ENCODE results near the gene POLR3K. TPM values are rescaled to one million over a fixed set of nuclear protein-coding genes. Genes with fewer than 3 reads are reported as not detected.
A peak's percentile ranks its signal among the peaks of the same experiment; 100 is the strongest.

POLR3K gene
- total RNA-seq, 4 donors from 2014 or later = 2.0 to 2.8 (median 2.7) TPM

DNA sequence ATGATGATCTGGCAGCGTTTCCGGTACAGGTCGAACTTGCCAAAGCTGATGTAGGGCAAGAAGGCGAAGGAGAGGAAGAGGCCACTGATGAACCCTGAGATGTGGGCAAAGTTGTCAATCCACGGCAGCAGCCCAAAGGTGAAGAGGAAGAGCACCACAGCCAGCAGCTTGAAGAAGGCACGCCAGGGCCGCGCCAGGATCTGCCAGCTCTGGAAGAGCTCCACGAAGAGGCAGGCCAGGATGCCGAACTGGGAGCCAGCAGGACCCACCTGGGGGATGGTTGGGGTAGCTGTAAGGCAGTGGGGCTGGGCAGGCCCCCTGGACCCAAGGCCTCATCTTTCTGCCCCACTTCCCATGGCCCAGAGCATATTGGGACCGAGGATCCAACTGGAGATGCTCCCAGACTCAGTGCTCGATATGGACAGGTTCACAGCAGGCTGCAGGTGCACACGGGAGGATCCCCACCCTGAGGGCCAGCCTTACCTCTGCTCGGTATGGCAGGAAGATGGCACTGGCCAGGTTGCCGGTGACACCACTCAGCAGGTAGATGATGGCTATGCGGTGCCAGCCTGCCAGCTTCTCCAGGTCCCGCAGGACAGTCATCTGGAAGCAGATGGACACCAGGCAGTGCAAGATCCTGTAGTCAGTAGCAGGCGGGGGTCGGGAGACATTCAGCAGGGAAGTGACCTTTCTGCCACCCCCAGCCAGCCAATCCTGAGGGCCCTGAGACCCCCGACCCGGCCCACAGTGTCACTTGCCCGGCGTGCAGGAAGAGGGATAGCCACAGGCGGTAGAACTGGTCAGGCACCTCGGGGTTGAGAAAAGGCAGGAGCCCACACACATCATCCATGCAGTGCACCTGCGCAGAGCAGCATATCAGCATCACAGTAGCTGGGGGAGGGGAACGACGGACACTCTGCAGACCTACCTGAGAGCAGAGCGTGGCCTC lies 5.4 kb upstream of the POLR3K start:
- Histone ChIP-seq H3K9me3 (no peaks in the 10 kb centered on the region), H3K27me3 (no peaks in the 10 kb centered on the region), H3K27ac (no peak overlapping the region), H3K36me3 (peaks cover 83% of the 10 kb centered on the region), H3K4me1 (peaks cover 9% of the 10 kb centered on the region), H3K4me3 (no peak overlapping the region)
- TF ChIP-seq, protein P1, sequence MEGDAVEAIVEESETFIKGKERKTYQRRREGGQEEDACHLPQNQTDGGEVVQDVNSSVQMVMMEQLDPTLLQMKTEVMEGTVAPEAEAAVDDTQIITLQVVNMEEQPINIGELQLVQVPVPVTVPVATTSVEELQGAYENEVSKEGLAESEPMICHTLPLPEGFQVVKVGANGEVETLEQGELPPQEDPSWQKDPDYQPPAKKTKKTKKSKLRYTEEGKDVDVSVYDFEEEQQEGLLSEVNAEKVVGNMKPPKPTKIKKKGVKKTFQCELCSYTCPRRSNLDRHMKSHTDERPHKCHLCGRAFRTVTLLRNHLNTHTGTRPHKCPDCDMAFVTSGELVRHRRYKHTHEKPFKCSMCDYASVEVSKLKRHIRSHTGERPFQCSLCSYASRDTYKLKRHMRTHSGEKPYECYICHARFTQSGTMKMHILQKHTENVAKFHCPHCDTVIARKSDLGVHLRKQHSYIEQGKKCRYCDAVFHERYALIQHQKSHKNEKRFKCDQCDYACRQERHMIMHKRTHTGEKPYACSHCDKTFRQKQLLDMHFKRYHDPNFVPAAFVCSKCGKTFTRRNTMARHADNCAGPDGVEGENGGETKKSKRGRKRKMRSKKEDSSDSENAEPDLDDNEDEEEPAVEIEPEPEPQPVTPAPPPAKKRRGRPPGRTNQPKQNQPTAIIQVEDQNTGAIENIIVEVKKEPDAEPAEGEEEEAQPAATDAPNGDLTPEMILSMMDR (IDR thresholded peaks at IDR 0.05) = no peak
- TF ChIP-seq POLR2A (IDR thresholded peaks at IDR 0.05) = no peak
- WGBS = 80% methylated on average over 19 of the region's 29 CpGs
- DNase-seq (ENCODE audit: low spot score in 2 of 2) = no peak

DNA sequence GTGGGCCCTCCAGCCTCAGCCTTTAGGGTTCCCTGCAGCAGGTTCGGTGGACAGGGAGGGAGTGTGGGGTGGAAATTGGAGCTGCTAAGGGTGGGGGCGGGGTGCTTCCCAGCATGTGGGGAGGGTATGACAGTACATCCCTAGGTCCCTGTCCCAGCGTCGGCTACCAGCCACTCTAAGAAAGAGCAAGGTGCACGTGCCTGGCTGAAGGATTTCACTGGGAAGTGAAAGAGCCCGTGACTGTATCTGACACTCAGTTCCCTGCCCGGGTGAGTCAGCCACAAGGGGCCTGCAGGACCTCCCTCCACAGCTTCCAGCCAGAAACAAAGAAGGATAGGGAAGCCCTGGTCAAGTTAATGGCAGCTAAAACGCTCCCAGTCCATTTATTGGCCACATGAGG lies 4.3 kb upstream of the POLR3K start:
- WGBS = 76% methylated on average over 8 of the region's 8 CpGs
- Histone ChIP-seq H3K27me3 (no peaks in the 10 kb centered on the region), H3K9me3 (no peaks in the 10 kb centered on the region), H3K36me3 (peaks cover 72% of the 10 kb centered on the region), H3K27ac (no peak overlapping the region), H3K4me3 (no peak overlapping the region), H3K4me1 (peaks cover 13% of the 10 kb centered on the region)
- DNase-seq (ENCODE audit: low spot score in 2 of 2) = no peak
- TF ChIP-seq POLR2A (IDR thresholded peaks at IDR 0.05) (no peak), EP300 (IDR thresholded peaks at IDR 0.05) (no peak), POLR2AphosphoS5 (IDR thresholded peaks at IDR 0.05) (no peak)
- TF ChIP-seq, protein P1 (IDR thresholded peaks at IDR 0.05) = no peak

DNA sequence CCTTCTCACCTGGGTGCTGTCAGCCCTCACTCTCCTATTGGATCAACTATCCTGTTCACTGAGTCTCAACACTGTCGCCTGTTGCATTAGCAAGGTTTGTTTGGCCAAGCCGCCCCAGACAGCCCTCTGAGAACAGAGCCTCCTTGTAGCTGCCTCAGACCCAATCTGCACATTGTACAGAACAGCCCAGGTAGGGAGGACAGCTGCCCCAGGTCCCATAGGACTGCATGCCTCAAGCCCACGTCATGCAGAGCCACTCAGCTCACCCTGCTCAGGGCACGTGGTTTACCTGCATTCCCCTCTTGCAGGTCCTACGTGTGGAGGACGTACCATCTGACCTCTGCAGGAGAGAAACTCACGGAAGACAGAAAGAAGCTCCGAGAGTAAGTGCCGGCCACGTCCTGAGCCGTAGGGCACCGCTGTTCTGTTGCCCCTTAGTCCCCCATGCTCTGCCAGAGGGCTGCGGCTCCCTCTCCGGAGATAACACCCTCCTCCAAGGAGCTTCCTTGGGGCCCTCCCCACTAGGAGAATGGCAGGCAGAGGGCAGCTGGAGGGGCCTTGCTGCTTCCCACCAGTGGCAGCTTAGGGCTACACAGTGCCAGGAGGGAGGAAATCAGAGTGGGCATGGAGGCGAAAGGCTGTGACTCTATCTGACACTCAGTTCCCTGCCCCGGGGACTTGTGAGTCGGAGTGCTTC lies 3.0 kb upstream of the POLR3K start:
- H3K27me3 ChIP-seq = no peaks in the 10 kb centered on the region
- DNase-seq (ENCODE audit: low spot score in 2 of 2) = peak in 1 of 2 donors; percentile 52
- H3K9me3 ChIP-seq = no peaks in the 10 kb centered on the region
- H3K4me1 ChIP-seq = peaks cover 19% of the 10 kb centered on the region
- H3K27ac ChIP-seq = no peak overlapping the region
- H3K36me3 ChIP-seq = peaks cover 59% of the 10 kb centered on the region
- TF ChIP-seq, protein P1 (IDR thresholded peaks at IDR 0.05) = no peak
- TF ChIP-seq EP300 (IDR thresholded peaks at IDR 0.05) (no peak), POLR2AphosphoS5 (IDR thresholded peaks at IDR 0.05) (no peak), POLR2A (IDR thresholded peaks at IDR 0.05) (no peak)
- 91% methylated on average over 12 of the region's 17 CpGs for WGBS
- H3K4me3 ChIP-seq = no peak overlapping the region

DNA sequence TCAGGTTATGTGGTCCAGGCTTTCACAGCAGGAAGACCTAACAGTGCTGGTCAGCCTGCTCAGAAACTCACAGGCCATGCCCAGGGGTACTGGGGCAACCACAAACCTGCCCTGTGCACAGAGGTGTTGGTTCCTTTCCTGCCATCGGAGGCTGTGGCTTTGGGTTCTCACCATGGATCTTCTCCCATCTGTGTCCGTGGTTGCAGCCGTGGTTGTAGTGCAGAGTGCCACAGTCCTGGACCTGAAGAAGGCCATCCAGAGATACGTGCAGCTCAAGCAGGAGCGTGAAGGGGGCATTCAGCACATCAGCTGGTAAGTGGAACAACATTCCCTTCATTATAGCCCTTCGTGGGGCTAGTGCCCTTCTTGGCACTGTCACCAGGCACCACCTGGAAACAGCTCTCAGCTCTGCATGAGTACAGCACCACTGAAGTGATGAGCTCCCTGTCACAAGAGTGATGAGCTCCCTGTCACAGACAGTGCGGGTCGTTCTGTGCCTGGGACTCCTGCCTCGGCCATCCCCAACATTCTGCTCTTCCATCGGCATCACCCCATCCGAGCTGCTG lies 2.2 kb upstream of the POLR3K start:
- TF ChIP-seq POLR2AphosphoS5 (IDR thresholded peaks at IDR 0.05) (no peak), EP300 (IDR thresholded peaks at IDR 0.05) (no peak), POLR2A (IDR thresholded peaks at IDR 0.05) (no peak)
- TF ChIP-seq, protein P1 (IDR thresholded peaks at IDR 0.05) = no peak
- WGBS = 91% methylated on average over 11 of the region's 11 CpGs
- no peak overlapping the region for H3K27ac ChIP-seq
- H3K36me3 ChIP-seq = peaks cover 52% of the 10 kb centered on the region
- H3K4me3 ChIP-seq = no peak overlapping the region
- H3K9me3 ChIP-seq = no peaks in the 10 kb centered on the region
- DNase-seq (ENCODE audit: low spot score in 2 of 2) = no peak
- no peaks in the 10 kb centered on the region for H3K27me3 ChIP-seq
- H3K4me1 ChIP-seq = peaks cover 19% of the 10 kb centered on the region

DNA sequence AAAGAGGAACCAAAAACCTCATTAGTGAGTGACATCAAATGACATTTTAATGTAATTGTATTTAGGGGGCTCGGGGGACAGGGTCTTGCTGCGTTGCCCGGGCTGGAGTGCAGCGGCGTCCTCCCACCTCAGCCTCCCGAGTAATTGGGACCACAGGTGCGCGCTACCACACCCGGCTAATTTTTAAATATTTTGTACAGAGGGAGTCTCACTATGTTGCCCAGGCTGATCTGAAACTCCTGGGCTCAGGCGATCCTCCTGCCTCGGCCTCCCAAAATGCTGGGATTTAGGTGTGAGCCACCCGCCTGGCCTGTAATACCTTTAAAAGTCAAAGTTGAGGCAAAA lies 801 bp upstream of the POLR3K start:
- TF ChIP-seq POLR2A (IDR thresholded peaks at IDR 0.05) (no peak), EP300 (IDR thresholded peaks at IDR 0.05) (no peak), POLR2AphosphoS5 (IDR thresholded peaks at IDR 0.05) (no peak)
- TF ChIP-seq, protein P1 (IDR thresholded peaks at IDR 0.05) = no peak
- no peak for DNase-seq (ENCODE audit: low spot score in 2 of 2)

More for the DNA sequence above, 801 bp upstream of the POLR3K start:
- Histone ChIP-seq H3K4me3 (peak overlapping the region; percentile 87), H3K4me1 (peaks cover 19% of the 10 kb centered on the region), H3K27me3 (no peaks in the 10 kb centered on the region), H3K9me3 (no peaks in the 10 kb centered on the region), H3K27ac (no peak overlapping the region), H3K36me3 (peaks cover 42% of the 10 kb centered on the region)
- WGBS = 58% methylated on average over 12 of the region's 12 CpGs

Data from suprapubic skin (tissue), 4 donors.